PC-9 (cell line): ENCODE results near the gene GNE.

ENCODE experiments used
- EZH2 ChIP-seq: fragments of 200-600 bp; sonication (generic); IDR thresholded peaks from 2 replicates; pipeline ENCODE4 v1.8.0; 2017; ENCODE audit warnings: antibody characterized with exemption, low read depth
- TF ChIP-seq, protein P1 (sequence below): fragments of 200-600 bp; sonication (generic); conservative IDR thresholded peaks from 2 replicates; pipeline ENCODE4 v1.6.1; 2017; ENCODE audit warnings: mixed run types, antibody characterized with exemption, mild to moderate bottlenecking, moderate library complexity

DNA sequence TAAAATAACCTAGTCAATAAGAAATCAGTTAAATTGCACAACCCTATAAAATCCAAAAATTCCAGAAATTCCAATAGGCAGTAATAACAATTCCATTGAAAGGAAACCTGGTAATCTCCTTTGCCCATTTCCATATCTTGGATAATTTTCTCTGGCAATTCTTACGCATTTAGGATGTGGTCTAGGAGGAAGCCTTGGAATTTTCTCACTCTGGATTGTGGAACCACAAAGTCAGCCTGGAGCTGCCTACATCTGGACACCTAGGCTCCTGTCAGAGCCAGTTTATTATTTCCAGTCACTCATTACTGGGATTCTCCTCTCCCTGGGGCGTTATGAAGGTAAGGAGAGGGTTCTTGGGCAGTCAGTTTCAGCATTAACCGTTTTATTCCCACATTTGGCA lies 40.3 kb upstream of the GNE start:
- TF ChIP-seq EZH2: no peak
- TF ChIP-seq, protein P1, sequence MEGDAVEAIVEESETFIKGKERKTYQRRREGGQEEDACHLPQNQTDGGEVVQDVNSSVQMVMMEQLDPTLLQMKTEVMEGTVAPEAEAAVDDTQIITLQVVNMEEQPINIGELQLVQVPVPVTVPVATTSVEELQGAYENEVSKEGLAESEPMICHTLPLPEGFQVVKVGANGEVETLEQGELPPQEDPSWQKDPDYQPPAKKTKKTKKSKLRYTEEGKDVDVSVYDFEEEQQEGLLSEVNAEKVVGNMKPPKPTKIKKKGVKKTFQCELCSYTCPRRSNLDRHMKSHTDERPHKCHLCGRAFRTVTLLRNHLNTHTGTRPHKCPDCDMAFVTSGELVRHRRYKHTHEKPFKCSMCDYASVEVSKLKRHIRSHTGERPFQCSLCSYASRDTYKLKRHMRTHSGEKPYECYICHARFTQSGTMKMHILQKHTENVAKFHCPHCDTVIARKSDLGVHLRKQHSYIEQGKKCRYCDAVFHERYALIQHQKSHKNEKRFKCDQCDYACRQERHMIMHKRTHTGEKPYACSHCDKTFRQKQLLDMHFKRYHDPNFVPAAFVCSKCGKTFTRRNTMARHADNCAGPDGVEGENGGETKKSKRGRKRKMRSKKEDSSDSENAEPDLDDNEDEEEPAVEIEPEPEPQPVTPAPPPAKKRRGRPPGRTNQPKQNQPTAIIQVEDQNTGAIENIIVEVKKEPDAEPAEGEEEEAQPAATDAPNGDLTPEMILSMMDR: no peak
